K562 (cell line): Measurements from ENCODE around the gene PLEKHA7. TPM values are rescaled to one million over a fixed set of nuclear protein-coding genes. Genes with fewer than 3 reads are reported as not detected.

Experiments used
- ATAC-seq: fragments of 200-7000 bp; cut with Tn5 transposase; 3 replicates; pipeline ENCODE4 v1.9.1; 2020; ENCODE audit warnings: moderate library complexity
- BruUV-seq: library from RNA; stranded (reverse); fragments of 400-500 nt; replicated peaks from 2 replicates; lab custom pipeline; 2021; lab: Mats Ljungman, UMichigan
- CTCF ChIA-PET: fragments of 300-600 bp; formaldehyde crosslinking; extraction: SDS; loops from one replicate; lab custom pipeline; 2021; ENCODE audit warnings: low intra/inter-chr PET ratio; lab: Yijun Ruan, JAX
- POLR2A ChIA-PET: fragments of 300-600, 350-650 bp; sonication (Branson Sonifier 250); formaldehyde crosslinking; extraction: SDS; loops from one replicate; lab custom pipeline; 2021; ENCODE audit warnings: antibody characterized with exemption, inconsistent platforms; lab: Yijun Ruan, JAX
- DNase-seq, 4 experiments: peaks; one replicate each; pipeline versions ENCODE4 v3.0.0 to v3.0.0-alpha.2; 2011 to 2018; ENCODE audit warnings: low spot score in 3 of 4, mixed read lengths in 3 of 4; ENCODE audit errors: extremely low read depth in 1 of 4
- FAIRE-seq: peaks from 2 replicates; lab custom pipeline; 2011; peaks lifted over from hg19 to GRCh38; lab: Jason Lieb, UNC
- H2AFZ ChIP-seq: 2 replicates; pipeline ENCODE4 v1.6.0; 2011; ENCODE audit warnings: low read depth, low read length, control low read depth, inconsistent platforms
- H3K27ac ChIP-seq: fragments of 200-600 bp; 3 replicates; pipeline ENCODE4 v1.8.0; 2011; ENCODE audit warnings: low read depth, mild to moderate bottlenecking, control low read depth, inconsistent platforms, low read length, moderate library complexity, mixed read lengths; ENCODE audit errors: extremely low read depth
- H3K27me3 ChIP-seq, 2 experiments: fragments of 300-600 bp in 1 of 2; 2 replicates in 1 of 2; 3 replicates in 1 of 2; pipeline versions ENCODE4 v1.6.0 to v1.8.0; 2011; ENCODE audit warnings: inconsistent platforms in 2 of 2, low read length in 2 of 2, mild to moderate bottlenecking in 1 of 2, mixed read lengths in 1 of 2, moderate library complexity in 1 of 2; ENCODE audit not compliant: control insufficient read depth in 2 of 2, insufficient read depth in 2 of 2
- H3K36me3 ChIP-seq: fragments of 300-600 bp; 3 replicates; pipeline ENCODE4 v1.8.0; 2011; ENCODE audit warnings: mild to moderate bottlenecking, low read length, inconsistent platforms; ENCODE audit not compliant: control insufficient read depth, insufficient read depth
- H3K4me1 ChIP-seq, 2 experiments: fragments of 200-600 bp in 1 of 2; replicated peaks in 1 of 2; 2 replicates in 1 of 2; 3 replicates in 1 of 2; pipeline versions ENCODE4 v1.5.1 to v1.8.0; 2011; ENCODE audit warnings: inconsistent platforms in 2 of 2, low read length in 2 of 2, mild to moderate bottlenecking in 1 of 2, mixed read lengths in 1 of 2, moderate library complexity in 1 of 2; ENCODE audit not compliant: control insufficient read depth in 2 of 2, insufficient read depth in 2 of 2
- H3K4me2 ChIP-seq: 2 replicates; pipeline ENCODE4 v1.6.1; 2011; ENCODE audit warnings: low read length, control low read depth, inconsistent platforms, mixed read lengths; ENCODE audit not compliant: insufficient read depth
- H3K4me3 ChIP-seq: fragments of 200-600 bp; sonication (generic), shearing (Covaris generic); 2 replicates; pipeline ENCODE4 v1.5.1; 2016; ENCODE audit warnings: control low read depth, inconsistent platforms
- H3K79me2 ChIP-seq: fragments of 200-600 bp; 3 replicates; pipeline ENCODE4 v1.8.0; 2011; ENCODE audit warnings: low read length, inconsistent platforms; ENCODE audit not compliant: control insufficient read depth, insufficient read depth
- H3K9ac ChIP-seq, 2 experiments: 2 replicates each; pipeline versions ENCODE4 v1.6.0 to v1.6.1; 2011; ENCODE audit warnings: low read depth in 2 of 2, low read length in 2 of 2, control low read depth in 1 of 2, inconsistent platforms in 1 of 2, mild to moderate bottlenecking in 1 of 2, mixed read lengths in 1 of 2; ENCODE audit not compliant: insufficient read depth in 1 of 2
- H3K9me1 ChIP-seq: one replicate; pipeline ENCODE4 v1.6.0; 2011; ENCODE audit warnings: inconsistent platforms, mild to moderate bottlenecking, low read length, moderate library complexity; ENCODE audit not compliant: control insufficient read depth, insufficient read depth
- H3K9me3 ChIP-seq: replicated peaks from 2 replicates; pipeline ENCODE4 v1.5.1; 2011; ENCODE audit warnings: low read depth, low read length, inconsistent platforms; ENCODE audit not compliant: control insufficient read depth, insufficient read depth
- H4K20me1 ChIP-seq: replicated peaks from 2 replicates; pipeline ENCODE4 v1.6.1; 2011; ENCODE audit warnings: low read length, inconsistent platforms, mixed read lengths; ENCODE audit not compliant: control insufficient read depth, insufficient read depth
- HDAC3 ChIP-seq: fragments of 450-650 bp; IDR thresholded peaks from 2 replicates; pipeline ENCODE4 v1.6.1; 2018; ENCODE audit warnings: borderline replicate concordance, mild to moderate bottlenecking, moderate library complexity; ENCODE audit not compliant: partially characterized antibody
- PKNOX1 ChIP-seq: fragments of 450-650 bp; IDR thresholded peaks from 2 replicates; pipeline ENCODE4 v1.6.1; 2016
- SRSF3 ChIP-seq: fragments of 200-400 bp; formaldehyde crosslinking; IDR thresholded peaks from 2 replicates; pipeline ENCODE4 v1.6.1; 2016; ENCODE audit warnings: mild to moderate bottlenecking, low read length, moderate library complexity; ENCODE audit not compliant: insufficient read depth
- ZFP30 ChIP-seq: fragments of 250-450 bp; sonication (Bioruptor Pico); IDR thresholded peaks from 2 replicates; pipeline ENCODE4 v1.8.0; 2022; ENCODE audit warnings: moderate library complexity, mild to moderate bottlenecking, inconsistent platforms, borderline replicate concordance
- WGBS: fragments of 100-300 bp; shearing (Covaris generic); methylation state at CpG from one replicate; pipeline ENCODE4 v1.1.6; 2016; ENCODE audit warnings: low coverage, mixed read lengths; ENCODE audit not compliant: insufficient coverage; ENCODE audit errors: missing lambda C conversion rate; 5-methylcytosine and 5-hydroxymethylcytosine counted together
- in situ Hi-C: fragments of 300-500 bp; cut with MboI; formaldehyde crosslinking; loops from 4 replicates; pipeline ENCODE4 v1.15.0; 2018; ENCODE audit warnings: inconsistent platforms, mixed read lengths
- intact Hi-C: fragments of 100-400 bp; cut with micrococcal nuclease; formaldehyde crosslinking; loops from 2 replicates; pipeline ENCODE4 v1.14.2; 2022
- polyA plus RNA-seq, 8 experiments: library from polyadenylated mRNA; depleted of rRNA in 4 of 8; stranded (reverse) in 5 of 8; unstranded in 3 of 8; fragments of >200 nt; fragmentation: Nextera tagmentation in 2 of 8; fragmentation: Illumina TruSeq in 1 of 8; extraction: Ambion mirVana in 2 of 8; extraction: Trizol in 1 of 8; gene quantifications; 2 replicates each; pipeline versions ENCODE4 v1.2.1 to v1.2.3, GENCODE V29; 2011 to 2014; ENCODE audit warnings: inconsistent platforms in 1 of 8, missing spikeins in 1 of 8
- total RNA-seq, 7 experiments: library from RNA; depleted of rRNA in 6 of 7; stranded (reverse); fragments of >200 nt in 6 of 7; fragmentation: Illumina TruSeq in 2 of 7; extraction: Trizol in 2 of 7; gene quantifications; 2 replicates each; pipeline versions ENCODE4 v1.2.1 to v1.2.3, GENCODE V29; 2011 to 2021; ENCODE audit warnings: low replicate concordance in 1 of 7

Gene PLEKHA7
- total and polyA plus RNA-seq, 9 of the 15 experiments (the other 6 are each of a cell fraction or from before 2014, with no cell fraction given) = 0.06 to 0.77 (median 0.20) TPM; not detected in 1

GRCh38 chr11:16876053-16876752 is 138.0 kb downstream of the PLEKHA7 start:
- intact Hi-C loops (no loop called here), in situ Hi-C loops (loop anchor here (5.0 kb wide), 1 partner anchor 54 kb away; no protein-coding TSS in a partner anchor)
- Histone ChIP-seq H4K20me1 (no peaks in the 10 kb centered on the region), H3K9ac (no peak overlapping the region), H3K4me1 (no peaks in the 10 kb centered on the region), H3K9me3 (no peaks in the 10 kb centered on the region), H3K79me2 (no peaks in the 10 kb centered on the region), H3K27me3 (peaks cover 26 to 50% of the 10 kb centered on the region in 2 experiments), H3K9me1 (no peaks in the 10 kb centered on the region), H3K36me3 (no peaks in the 10 kb centered on the region), H3K27ac (no peak overlapping the region), H3K4me3 (no peak overlapping the region), H2AFZ (no peak overlapping the region), H3K4me2 (no peak overlapping the region)
- FAIRE-seq (no peak), DNase-seq (no peak), ATAC-seq (no peak)
- ChIA-PET POLR2A (interaction anchor here (0.5 to 1.2 kb wide), 3 partner anchors 22 to 87 kb away, joined by 3 to 4 read pairs (median 3); no protein-coding TSS in a partner anchor), CTCF (no interaction called here)
- TF ChIP-seq SRSF3 (no peak), HDAC3 (no peak)
- BruUV-seq = no TSS peak
- 3% methylated on average over 5 of the region's 5 CpGs for WGBS

- no peaks in the 10 kb centered on the region for H3K9me3 ChIP-seq
- no peaks in the 10 kb centered on the region for H3K79me2 ChIP-seq
- H3K36me3 ChIP-seq = no peaks in the 10 kb centered on the region
- no peak overlapping the region for H3K4me2 ChIP-seq
- H3K27ac ChIP-seq = no peak overlapping the region
- no TSS peak for BruUV-seq
- in situ Hi-C loops (no loop called here), intact Hi-C loops (no loop called here)
- FAIRE-seq (no peak), DNase-seq (no peak), ATAC-seq (no peak)
- no peaks in the 10 kb centered on the region for H3K4me1 ChIP-seq
- CTCF ChIA-PET = no interaction called here
- H3K9ac ChIP-seq = no peak overlapping the region
- no peaks in the 10 kb centered on the region for H3K9me1 ChIP-seq
- peaks cover 21 to 39% of the 10 kb centered on the region in 2 experiments for H3K27me3 ChIP-seq
- POLR2A ChIA-PET = interaction anchor here (1.0 to 1.2 kb wide), 2 partner anchors 16 to 20 kb away, joined by 4 read pairs; no protein-coding TSS in a partner anchor
- TF ChIP-seq PKNOX1 (peak; percentile 63; the same call in 1 of the 2 replicates), ZFP30 (no peak)
- no peak overlapping the region for H3K4me3 ChIP-seq
- WGBS = 3% methylated on average over 4 of the region's 4 CpGs
- no peak overlapping the region for H2AFZ ChIP-seq
- no peaks in the 10 kb centered on the region for H4K20me1 ChIP-seq
Measured at GRCh38 chr11:16874275-16874975, 139.8 kb downstream of the PLEKHA7 start.
